Adipocyte (in vitro differentiated cells): ENCODE measurements around the gene DOK6.

Experiments
- DNase-seq: peaks from one replicate; pipeline ENCODE4 v3.0.0-alpha.2; 2015; ENCODE audit warnings: low read depth
- H3K27me3 ChIP-seq: replicated peaks from 2 replicates; pipeline ENCODE4 v1.7.0; 2013; ENCODE audit warnings: mild to moderate bottlenecking, low read length, moderate library complexity; ENCODE audit not compliant: control insufficient read depth, insufficient read depth
- H3K36me3 ChIP-seq: 2 replicates; pipeline ENCODE4 v1.7.0; 2013; ENCODE audit warnings: low read length, mild to moderate bottlenecking, moderate library complexity; ENCODE audit not compliant: control insufficient read depth, insufficient read depth, severe bottlenecking
- H3K4me1 ChIP-seq: 2 replicates; pipeline ENCODE4 v1.7.0; 2013; ENCODE audit warnings: mild to moderate bottlenecking, low read length, moderate library complexity; ENCODE audit not compliant: control insufficient read depth, insufficient read depth
- H3K4me3 ChIP-seq: 2 replicates; pipeline ENCODE4 v1.7.0; 2013; ENCODE audit warnings: mild to moderate bottlenecking, low read length, moderate library complexity
- H3K9ac ChIP-seq: 2 replicates; pipeline ENCODE4 v1.7.0; 2013; ENCODE audit warnings: mild to moderate bottlenecking, low read length, moderate library complexity
- H3K9me3 ChIP-seq: 2 replicates; pipeline ENCODE4 v1.7.0; 2013; ENCODE audit warnings: mild to moderate bottlenecking, low read length, moderate library complexity; ENCODE audit not compliant: control insufficient read depth

The DOK6 gene

GRCh38 chr18:69718912-69719547, 318.3 kb downstream of the DOK6 start:
- Histone ChIP-seq H3K9me3 (peaks cover 24% of the 10 kb centered on the region), H3K9ac (no peak overlapping the region), H3K4me1 (no peaks in the 10 kb centered on the region), H3K36me3 (no peaks in the 10 kb centered on the region), H3K4me3 (peak overlapping the region; percentile 35), H3K27me3 (no peaks in the 10 kb centered on the region)
- DNase-seq = no peak

- no peak overlapping the region for H3K4me3 ChIP-seq
- no peaks in the 10 kb centered on the region for H3K27me3 ChIP-seq
- peaks cover 24% of the 10 kb centered on the region for H3K9me3 ChIP-seq
- H3K36me3 ChIP-seq = no peaks in the 10 kb centered on the region
- no peak overlapping the region for H3K9ac ChIP-seq
- H3K4me1 ChIP-seq = no peaks in the 10 kb centered on the region
- no peak for DNase-seq
These were observed 319.7 kb downstream of the DOK6 start for GRCh38 chr18:69720422-69720821.

GRCh38 chr18:69723434-69723833, 322.7 kb downstream of the DOK6 start:
- no peak for DNase-seq
- H3K27me3 ChIP-seq = no peaks in the 10 kb centered on the region
- no peak overlapping the region for H3K4me3 ChIP-seq
- H3K36me3 ChIP-seq = no peaks in the 10 kb centered on the region
- H3K4me1 ChIP-seq = no peaks in the 10 kb centered on the region
- H3K9ac ChIP-seq = no peak overlapping the region
- H3K9me3 ChIP-seq = peaks cover 12% of the 10 kb centered on the region

- Histone ChIP-seq H3K36me3 (no peaks in the 10 kb centered on the region), H3K9me3 (no peaks in the 10 kb centered on the region), H3K9ac (no peak overlapping the region), H3K4me3 (no peak overlapping the region), H3K4me1 (no peaks in the 10 kb centered on the region), H3K27me3 (no peaks in the 10 kb centered on the region)
- DNase-seq = no peak
These were observed 324.3 kb downstream of the DOK6 start for GRCh38 chr18:69725009-69725408.

GRCh38 chr18:69725855-69726508, 325.3 kb downstream of the DOK6 start:
- H3K36me3 ChIP-seq = no peaks in the 10 kb centered on the region
- no peak for DNase-seq

GRCh38 chr18:69727912-69728572, 327.4 kb downstream of the DOK6 start:
- Histone ChIP-seq H3K4me3 (no peak overlapping the region), H3K9ac (no peak overlapping the region), H3K4me1 (no peaks in the 10 kb centered on the region), H3K27me3 (no peaks in the 10 kb centered on the region), H3K36me3 (no peaks in the 10 kb centered on the region), H3K9me3 (no peaks in the 10 kb centered on the region)
- no peak for DNase-seq

More at GRCh38 chr18:69725855-69726508, 325.3 kb downstream of the DOK6 start:
- Histone ChIP-seq H3K4me3 (no peak overlapping the region), H3K4me1 (no peaks in the 10 kb centered on the region), H3K9ac (no peak overlapping the region), H3K9me3 (no peaks in the 10 kb centered on the region), H3K27me3 (no peaks in the 10 kb centered on the region)

- H3K27me3 ChIP-seq = no peaks in the 10 kb centered on the region
- H3K4me3 ChIP-seq = no peak overlapping the region
- H3K9me3 ChIP-seq = no peaks in the 10 kb centered on the region
- DNase-seq = no peak
- H3K4me1 ChIP-seq = no peaks in the 10 kb centered on the region
- no peaks in the 10 kb centered on the region for H3K36me3 ChIP-seq
- no peak overlapping the region for H3K9ac ChIP-seq
These were observed 330.0 kb downstream of the DOK6 start for GRCh38 chr18:69730664-69731063.

- H3K36me3 ChIP-seq = no peaks in the 10 kb centered on the region
- H3K4me1 ChIP-seq = no peaks in the 10 kb centered on the region
- H3K27me3 ChIP-seq = no peaks in the 10 kb centered on the region
- no peak overlapping the region for H3K4me3 ChIP-seq
- DNase-seq = no peak
- no peaks in the 10 kb centered on the region for H3K9me3 ChIP-seq
- no peak overlapping the region for H3K9ac ChIP-seq
These were observed 333.8 kb downstream of the DOK6 start for GRCh38 chr18:69734536-69734935.

GRCh38 chr18:69736730-69737129, 336.0 kb downstream of the DOK6 start:
- Histone ChIP-seq H3K9me3 (no peaks in the 10 kb centered on the region), H3K4me3 (no peak overlapping the region), H3K9ac (no peak overlapping the region), H3K27me3 (no peaks in the 10 kb centered on the region), H3K36me3 (no peaks in the 10 kb centered on the region), H3K4me1 (no peaks in the 10 kb centered on the region)
- no peak for DNase-seq

- Histone ChIP-seq H3K4me1 (no peaks in the 10 kb centered on the region), H3K27me3 (no peaks in the 10 kb centered on the region), H3K36me3 (no peaks in the 10 kb centered on the region), H3K9me3 (no peaks in the 10 kb centered on the region), H3K4me3 (no peak overlapping the region), H3K9ac (no peak overlapping the region)
- no peak for DNase-seq
These were observed 337.2 kb downstream of the DOK6 start for GRCh38 chr18:69737851-69738250.

GRCh38 chr18:69747388-69747787, 346.7 kb downstream of the DOK6 start:
- no peak for DNase-seq
- Histone ChIP-seq H3K36me3 (no peaks in the 10 kb centered on the region), H3K27me3 (no peaks in the 10 kb centered on the region), H3K4me3 (no peak overlapping the region), H3K4me1 (no peaks in the 10 kb centered on the region), H3K9ac (no peak overlapping the region), H3K9me3 (no peaks in the 10 kb centered on the region)
